Pancreas (tissue), 10 donors: ENCODE results near the gene CDK6. TPM values are rescaled to one million over a fixed set of nuclear protein-coding genes. Genes with fewer than 3 reads are reported as not detected.

Experiments
- ATAC-seq, 4 donors: fragments of 200-7000 bp; cut with Tn5 transposase; one replicate each; pipeline versions ENCODE4 v1.8.0 to v1.9.1; 2020; ENCODE audit warnings: mild to moderate bottlenecking in 4 of 4, moderate library complexity in 4 of 4
- DNase-seq, 6 donors: peaks; one replicate each; pipeline ENCODE4 v3.0.0-alpha.2; 2020
- FAIRE-seq: peaks from 2 replicates; lab custom pipeline; 2012; peaks lifted over from hg19 to GRCh38; lab: Jason Lieb, UNC
- H3K27ac ChIP-seq, 4 donors: fragments of 200-600 bp; sonication (generic); 1 replicate in 3 of 4; 2 replicates in 1 of 4; pipeline versions ENCODE4 v1.5.0 to v1.8.0; 2020
- H3K27me3 ChIP-seq, 4 donors: fragments of 200-600 bp; one replicate each; pipeline ENCODE4 v1.8.0; 2021
- H3K36me3 ChIP-seq, 3 donors: fragments of 200-600 bp; sonication (generic) in 1 of 3; one replicate each; pipeline versions ENCODE4 v1.5.0 to v1.8.0; 2020 to 2021
- H3K4me1 ChIP-seq, 3 donors: fragments of 200-600 bp; one replicate each; pipeline ENCODE4 v1.8.0; 2021
- H3K4me3 ChIP-seq, 4 donors: fragments of 200-600 bp; sonication (generic) in 2 of 4; one replicate each; pipeline versions ENCODE4 v1.5.0 to v1.8.0; 2020 to 2021
- H3K9me3 ChIP-seq, 4 donors: fragments of 200-600 bp; one replicate each; pipeline ENCODE4 v1.8.0; 2021
- WGBS, 2 donors: extraction: QIAGEN DNeasy Blood & Tissue Kit; methylation state at CpG; one replicate each; pipeline ENCODE4 v1.1.7; 2013; 5-methylcytosine and 5-hydroxymethylcytosine counted together
- intact Hi-C, 3 donors: fragments of 100-400 bp; cut with DNase I; formaldehyde crosslinking; loops; one replicate each; pipeline versions ENCODE4 v1.11.1 to v1.14.2; 2022
- polyA plus RNA-seq, 2 donors: library from polyadenylated mRNA; stranded (reverse); fragments of 200-250 nt; gene quantifications; one replicate each; pipeline ENCODE4 v1.2.3, GENCODE V29; 2013
- total RNA-seq, 6 donors: library from RNA; stranded (reverse); fragmentation: NEBNext Ultra II Directional in 4 of 6; extraction: Animal tissue kit (Norgen Biotek cat#: 25700) in 4 of 6; gene quantifications; one replicate each; pipeline versions ENCODE4 v1.2.1 to v1.2.4, GENCODE V29; 2021 to 2023
- TF ChIP-seq, protein P1 (sequence below), 4 donors: fragments of 200-600 bp; sonication (generic) in 3 of 4; IDR thresholded peaks; one replicate each; pipeline versions ENCODE4 v1.5.0 to v1.8.0; 2021; ENCODE audit warnings: antibody characterized with exemption in 4 of 4
- donor health status: healthy with polysubstance abuse.
- donor health status: DM: no; HTN: no; CAD: no; lungs with moderate emphysema.
- donor health status: DM: no; HTN: no; CAD: no.
- donor health status: control.
- donor health status: control.
- donor health status: Bipolar disorder and iron deficiency.
- donor health status: DM: yes; HTN: yes; CAD: no.
- donor health status: DM: no; HTN: no; CAD: no.
- donor health status: DM: no; HTN: no; CAD: no.
- donor health status: DM: yes; HTN: yes; CAD: no.

CDK6 gene
- total and polyA plus RNA-seq, 8 donors, result 2.4 to 33.4 (median 18.7) TPM

DNA sequence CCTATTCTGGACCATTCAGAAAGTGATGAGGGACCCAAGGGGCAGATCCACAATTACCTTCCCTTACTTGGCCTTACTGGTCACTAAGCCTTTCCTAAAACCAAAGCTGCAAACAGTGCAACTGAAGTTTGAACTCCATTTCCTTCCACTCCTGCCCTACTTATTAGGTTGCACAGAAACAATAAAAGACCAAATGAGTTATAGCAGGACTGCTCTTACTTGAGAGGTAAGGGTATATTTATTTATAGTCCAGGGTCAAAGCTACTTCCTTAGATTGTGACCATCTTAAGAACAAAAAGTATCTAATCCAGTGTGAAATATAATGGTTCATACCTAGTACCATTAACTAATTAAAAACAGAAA is 27.0 kb downstream of the CDK6 start:
- no peak for DNase-seq
- FAIRE-seq, result no peak
- peak; percentile 12 to 44 (median 31) for ATAC-seq

DNA sequence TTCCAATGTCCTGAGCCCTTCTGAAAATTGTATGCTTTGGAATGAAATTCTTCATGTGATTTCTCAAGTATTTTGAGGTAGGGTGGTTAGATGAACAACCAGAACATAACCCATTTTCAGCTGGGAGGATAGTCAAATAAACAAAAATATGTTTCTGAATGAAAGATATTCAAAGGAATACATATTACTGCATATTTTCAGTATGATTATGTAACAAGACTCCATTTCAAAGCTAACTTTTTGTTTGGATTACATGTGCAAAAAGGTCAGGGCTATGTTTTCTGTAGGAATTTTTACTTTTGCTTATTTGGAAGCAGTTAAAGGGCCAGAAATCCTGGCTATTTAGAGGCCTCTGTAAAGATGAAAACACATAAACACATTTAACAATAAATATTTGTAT is 27.7 kb downstream of the CDK6 start:
- H3K9me3 ChIP-seq, result no peaks in the 10 kb centered on the region
- no peaks in the 10 kb centered on the region for H3K36me3 ChIP-seq
- peak overlapping the region in 1 of 4 donors; percentile 53 for H3K27ac ChIP-seq
- DNase-seq (no peak), FAIRE-seq (no peak), ATAC-seq (no peak)
- H3K27me3 ChIP-seq, result no peaks in the 10 kb centered on the region
- peaks cover 6 to 20% (median 15%) of the 10 kb centered on the region in 3 donors for H3K4me1 ChIP-seq
- H3K4me3 ChIP-seq, result no peak overlapping the region
- intact Hi-C loops, result no loop called here
- TF ChIP-seq, protein P1, sequence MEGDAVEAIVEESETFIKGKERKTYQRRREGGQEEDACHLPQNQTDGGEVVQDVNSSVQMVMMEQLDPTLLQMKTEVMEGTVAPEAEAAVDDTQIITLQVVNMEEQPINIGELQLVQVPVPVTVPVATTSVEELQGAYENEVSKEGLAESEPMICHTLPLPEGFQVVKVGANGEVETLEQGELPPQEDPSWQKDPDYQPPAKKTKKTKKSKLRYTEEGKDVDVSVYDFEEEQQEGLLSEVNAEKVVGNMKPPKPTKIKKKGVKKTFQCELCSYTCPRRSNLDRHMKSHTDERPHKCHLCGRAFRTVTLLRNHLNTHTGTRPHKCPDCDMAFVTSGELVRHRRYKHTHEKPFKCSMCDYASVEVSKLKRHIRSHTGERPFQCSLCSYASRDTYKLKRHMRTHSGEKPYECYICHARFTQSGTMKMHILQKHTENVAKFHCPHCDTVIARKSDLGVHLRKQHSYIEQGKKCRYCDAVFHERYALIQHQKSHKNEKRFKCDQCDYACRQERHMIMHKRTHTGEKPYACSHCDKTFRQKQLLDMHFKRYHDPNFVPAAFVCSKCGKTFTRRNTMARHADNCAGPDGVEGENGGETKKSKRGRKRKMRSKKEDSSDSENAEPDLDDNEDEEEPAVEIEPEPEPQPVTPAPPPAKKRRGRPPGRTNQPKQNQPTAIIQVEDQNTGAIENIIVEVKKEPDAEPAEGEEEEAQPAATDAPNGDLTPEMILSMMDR (IDR thresholded peaks at IDR 0.05), result no peak

More for the DNA sequence above, 27.0 kb downstream of the CDK6 start:
- Histone ChIP-seq H3K4me1 (peaks cover 6 to 20% (median 15%) of the 10 kb centered on the region in 3 donors), H3K4me3 (no peak overlapping the region), H3K9me3 (no peaks in the 10 kb centered on the region), H3K36me3 (no peaks in the 10 kb centered on the region), H3K27ac (peak overlapping the region in 2 of 4 donors; percentile 53 to 74), H3K27me3 (no peaks in the 10 kb centered on the region)
- intact Hi-C loops, result no loop called here
- TF ChIP-seq, protein P1 (IDR thresholded peaks at IDR 0.05), result no peak

GRCh38 chr7:92808006-92808405 is 28.4 kb downstream of the CDK6 start:
- Histone ChIP-seq H3K9me3 (no peaks in the 10 kb centered on the region), H3K4me3 (no peak overlapping the region), H3K36me3 (no peaks in the 10 kb centered on the region), H3K27me3 (no peaks in the 10 kb centered on the region), H3K27ac (no peak overlapping the region), H3K4me1 (peaks cover 6 to 24% (median 16%) of the 10 kb centered on the region in 3 donors)
- WGBS, 2 donors, result 97 to 98% methylated on average over 2 of the region's 2 CpGs
- FAIRE-seq, result no peak
- ATAC-seq, result no peak
- intact Hi-C loops, result no loop called here
- TF ChIP-seq, protein P1 (IDR thresholded peaks at IDR 0.05), result no peak
- DNase-seq, result no peak

DNA sequence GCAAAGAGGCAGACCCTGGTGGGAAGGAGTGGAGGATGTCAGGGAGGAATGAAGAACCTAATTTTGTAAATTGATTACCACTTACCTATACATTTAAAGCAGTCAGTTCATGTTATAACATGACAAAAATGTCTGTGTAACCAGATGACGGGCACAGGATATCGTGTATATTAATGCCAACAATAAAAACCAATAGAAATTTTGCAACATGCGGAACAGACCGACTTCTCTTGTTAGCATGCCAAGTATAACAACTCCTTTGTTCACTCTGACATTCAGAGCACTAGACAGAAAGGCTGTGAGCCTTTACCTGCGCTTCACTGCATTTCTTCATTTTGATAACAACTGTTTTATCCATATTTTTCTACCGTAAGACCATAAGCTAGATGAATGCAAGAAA is 29.9 kb downstream of the CDK6 start:
- Histone ChIP-seq H3K9me3 (no peaks in the 10 kb centered on the region), H3K36me3 (no peaks in the 10 kb centered on the region), H3K27me3 (no peaks in the 10 kb centered on the region), H3K4me3 (no peak overlapping the region), H3K4me1 (peaks cover 10 to 29% (median 26%) of the 10 kb centered on the region in 3 donors), H3K27ac (no peak overlapping the region)
- no peak for FAIRE-seq
- no peak for ATAC-seq
- DNase-seq, result no peak
- WGBS, 2 donors, result 78 to 81% methylated on average over 6 of the region's 6 CpGs
- TF ChIP-seq, protein P1 (IDR thresholded peaks at IDR 0.05), result no peak
- intact Hi-C loops, result no loop called here

DNA sequence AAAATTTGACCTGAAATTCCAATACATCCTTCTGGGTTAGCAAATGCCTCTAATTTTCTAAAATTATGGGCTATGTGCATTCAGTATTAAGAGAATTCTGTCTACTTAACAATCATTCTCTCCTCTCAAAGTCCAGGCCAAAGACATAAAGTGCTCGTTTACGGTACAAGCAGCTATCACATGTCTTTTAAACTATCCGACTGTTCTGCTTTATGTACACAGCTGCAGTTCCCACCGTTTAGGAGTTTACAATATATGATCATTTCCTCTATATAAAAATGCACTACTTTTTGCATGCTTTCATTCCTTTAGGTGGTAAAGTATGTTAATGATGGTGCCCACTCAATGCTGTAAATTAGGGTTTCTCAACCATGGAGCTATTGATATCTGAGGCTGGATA is 34.0 kb downstream of the CDK6 start:
- H3K9me3 ChIP-seq, result no peaks in the 10 kb centered on the region
- H3K27ac ChIP-seq, result no peak overlapping the region
- intact Hi-C loops, result no loop called here
- no peaks in the 10 kb centered on the region for H3K36me3 ChIP-seq
- no peak overlapping the region for H3K4me3 ChIP-seq
- TF ChIP-seq, protein P1 (IDR thresholded peaks at IDR 0.05), result no peak
- ATAC-seq, result peak in 3 of 4 donors; percentile 44 to 61 (median 55)
- DNase-seq, result no peak
- H3K4me1 ChIP-seq, result peaks cover 8 to 21% (median 13%) of the 10 kb centered on the region in 3 donors
- 36 to 38% methylated on average over 4 of the region's 4 CpGs for WGBS, 2 donors
- no peaks in the 10 kb centered on the region for H3K27me3 ChIP-seq
- no peak for FAIRE-seq
